OCI-LY7 (cell line): ENCODE results near the gene DGKQ.

Experiments used
- CTCF ChIP-seq: fragments of 200-600 bp; sonication (generic); conservative IDR thresholded peaks from 2 replicates; pipeline ENCODE4 v1.5.1; 2014; ENCODE audit warnings: mild to moderate bottlenecking, antibody characterized with exemption, low read length, moderate library complexity, mixed read lengths
- EZH2phosphoT487 ChIP-seq: fragments of 200-600 bp; sonication (generic); IDR thresholded peaks from 2 replicates; pipeline ENCODE4 v1.6.1; 2018; ENCODE audit warnings: low read depth, borderline replicate concordance, mild to moderate bottlenecking, mixed run types, antibody characterized with exemption, low read length, moderate library complexity, mixed read lengths

- TF ChIP-seq CTCF (no peak), EZH2phosphoT487 (no peak)
These were observed 42.6 kb downstream of the DGKQ start for GRCh38 chr4:930827-931193.
